HUES64 (cell line): ENCODE data around the gene IKZF4.
"Not testable (repeated sequence)": the region's sequence is repeated elsewhere in the genome, so short reads cannot be mapped to it uniquely, and the experiment has no call there.

Source experiments
- H3K27ac ChIP-seq: 2 replicates; pipeline ENCODE4 v1.7.0; 2013; ENCODE audit warnings: low read depth, low read length, inconsistent platforms
- H3K27me3 ChIP-seq: 2 replicates; pipeline ENCODE4 v1.6.1; 2013; ENCODE audit warnings: mild to moderate bottlenecking, low read length; ENCODE audit not compliant: insufficient read depth
- H3K36me3 ChIP-seq: 2 replicates; pipeline ENCODE4 v1.6.1; 2013; ENCODE audit warnings: mild to moderate bottlenecking, low read length; ENCODE audit not compliant: insufficient read depth
- H3K4me1 ChIP-seq: 2 replicates; pipeline ENCODE4 v1.6.1; 2013; ENCODE audit warnings: mild to moderate bottlenecking, low read length, moderate library complexity; ENCODE audit not compliant: insufficient read depth
- H3K4me3 ChIP-seq: 2 replicates; pipeline ENCODE4 v1.5.1; 2013; ENCODE audit warnings: mild to moderate bottlenecking, low read length, moderate library complexity
- H3K9ac ChIP-seq: 2 replicates; pipeline ENCODE4 v1.6.1; 2013; ENCODE audit warnings: mild to moderate bottlenecking, low read depth, low read length
- H3K9me3 ChIP-seq: 2 replicates; pipeline ENCODE4 v1.6.1; 2013; ENCODE audit warnings: low read depth, low read length; ENCODE audit not compliant: insufficient read depth
- WGBS: fragments of 150-250, 120-280 bp; methylation state at CpG from one replicate; pipeline ENCODE4 v1.1.7; 2013; ENCODE audit warnings: missing lambda C conversion rate; 5-methylcytosine and 5-hydroxymethylcytosine counted together

Gene IKZF4

GRCh38 chr12:55999999-56000540 lies 20.8 kb upstream of the IKZF4 start:
- not testable (repeated sequence) for H3K27me3 ChIP-seq, H3K9me3 ChIP-seq, H3K4me3 ChIP-seq, H3K27ac ChIP-seq, H3K9ac ChIP-seq, H3K4me1 ChIP-seq
- WGBS = 97% methylated on average over 33 of the region's 33 CpGs
- peaks cover 32% of the 10 kb centered on the region for H3K36me3 ChIP-seq

GRCh38 chr12:56001487-56002100 lies 19.2 kb upstream of the IKZF4 start:
- H3K4me1 ChIP-seq = no peaks in the 10 kb centered on the region
- WGBS = 94% methylated on average over 6 of the region's 7 CpGs
- no peak overlapping the region for H3K4me3 ChIP-seq

GRCh38 chr12:56003376-56003775 lies 17.5 kb upstream of the IKZF4 start:
- not testable (repeated sequence) for H3K4me1 ChIP-seq, H3K27ac ChIP-seq, H3K9me3 ChIP-seq, H3K4me3 ChIP-seq, H3K9ac ChIP-seq, H3K27me3 ChIP-seq
- peaks cover 30% of the 10 kb centered on the region for H3K36me3 ChIP-seq
- 98% methylated on average over 5 of the region's 5 CpGs for WGBS

More at GRCh38 chr12:56001487-56002100, 19.2 kb upstream of the IKZF4 start:
- Histone ChIP-seq H3K27ac (no peak overlapping the region), H3K36me3 (peaks cover 30% of the 10 kb centered on the region), H3K9ac (no peak overlapping the region), H3K27me3 (no peaks in the 10 kb centered on the region), H3K9me3 (no peaks in the 10 kb centered on the region)

GRCh38 chr12:56004211-56004610 lies 16.6 kb upstream of the IKZF4 start:
- Histone ChIP-seq H3K4me1 (no peaks in the 10 kb centered on the region), H3K9me3 (no peaks in the 10 kb centered on the region)
- 91% methylated on average over 10 of the region's 10 CpGs for WGBS

GRCh38 chr12:56007564-56008559 lies 13.0 kb upstream of the IKZF4 start:
- no peaks in the 10 kb centered on the region for H3K4me1 ChIP-seq
- H3K36me3 ChIP-seq = peaks cover 23% of the 10 kb centered on the region
- H3K9ac ChIP-seq = peak overlapping the region; percentile 92
- H3K9me3 ChIP-seq = no peaks in the 10 kb centered on the region
- peak overlapping the region; percentile 83 for H3K4me3 ChIP-seq
- H3K27ac ChIP-seq = peak overlapping the region; percentile 91
- no peaks in the 10 kb centered on the region for H3K27me3 ChIP-seq
- 2% methylated on average over 37 of the region's 44 CpGs for WGBS

More at GRCh38 chr12:56004211-56004610, 16.6 kb upstream of the IKZF4 start:
- no peak overlapping the region for H3K4me3 ChIP-seq
- peaks cover 30% of the 10 kb centered on the region for H3K36me3 ChIP-seq
- H3K9ac ChIP-seq = no peak overlapping the region
- no peaks in the 10 kb centered on the region for H3K27me3 ChIP-seq
- H3K27ac ChIP-seq = no peak overlapping the region

- peaks cover 4% of the 10 kb centered on the region; the same call in 1 of the 2 replicates for H3K36me3 ChIP-seq
- H3K4me3 ChIP-seq = no peak overlapping the region
- H3K9ac ChIP-seq = no peak overlapping the region
- WGBS = 90% methylated on average over 2 of the region's 2 CpGs
- no peaks in the 10 kb centered on the region for H3K4me1 ChIP-seq
- no peaks in the 10 kb centered on the region for H3K27me3 ChIP-seq
- no peaks in the 10 kb centered on the region for H3K9me3 ChIP-seq
- no peak overlapping the region for H3K27ac ChIP-seq
These were observed 10.7 kb upstream of the IKZF4 start for GRCh38 chr12:56010111-56010570.

GRCh38 chr12:56011509-56012090 lies 9.2 kb upstream of the IKZF4 start:
- H3K27me3 ChIP-seq = no peaks in the 10 kb centered on the region
- peaks cover 2% of the 10 kb centered on the region; the same call in 1 of the 2 replicates for H3K36me3 ChIP-seq
- H3K4me1 ChIP-seq = no peaks in the 10 kb centered on the region
- no peaks in the 10 kb centered on the region for H3K9me3 ChIP-seq
- no peak overlapping the region for H3K27ac ChIP-seq
- H3K9ac ChIP-seq = no peak overlapping the region
- H3K4me3 ChIP-seq = no peak overlapping the region
- WGBS = 88% methylated on average over 2 of the region's 2 CpGs

- H3K27ac ChIP-seq = no peak overlapping the region
- 93% methylated on average over 5 of the region's 5 CpGs for WGBS
These were observed 7.4 kb upstream of the IKZF4 start for GRCh38 chr12:56013482-56013881.

GRCh38 chr12:56014205-56014604 lies 6.6 kb upstream of the IKZF4 start:
- Histone ChIP-seq H3K4me3 (no peak overlapping the region), H3K36me3 (peaks cover 2% of the 10 kb centered on the region; the same call in 1 of the 2 replicates), H3K27ac (no peak overlapping the region), H3K9me3 (no peaks in the 10 kb centered on the region), H3K4me1 (no peaks in the 10 kb centered on the region), H3K27me3 (no peaks in the 10 kb centered on the region), H3K9ac (no peak overlapping the region)
- WGBS = 94% methylated on average over 2 of the region's 2 CpGs

More at GRCh38 chr12:56013482-56013881, 7.4 kb upstream of the IKZF4 start:
- H3K27me3 ChIP-seq = no peaks in the 10 kb centered on the region
- H3K9me3 ChIP-seq = no peaks in the 10 kb centered on the region
- H3K36me3 ChIP-seq = peaks cover 2% of the 10 kb centered on the region; the same call in 1 of the 2 replicates
- no peak overlapping the region for H3K9ac ChIP-seq
- no peak overlapping the region for H3K4me3 ChIP-seq
- H3K4me1 ChIP-seq = no peaks in the 10 kb centered on the region

- Histone ChIP-seq H3K27me3 (no peaks in the 10 kb centered on the region), H3K4me3 (no peak overlapping the region), H3K9me3 (no peaks in the 10 kb centered on the region), H3K27ac (no peak overlapping the region), H3K9ac (no peak overlapping the region), H3K4me1 (peaks cover 23% of the 10 kb centered on the region), H3K36me3 (no peaks in the 10 kb centered on the region)
- 79% methylated on average over 1 of the region's 4 CpGs for WGBS
These were observed 3.7 kb upstream of the IKZF4 start for GRCh38 chr12:56017181-56017580.
